Stimulated activated CD8-positive, alpha-beta memory T cell treated with anti-CD3 and anti-CD28 coated beads, Interleukin-7, amount 100 ng/mL, for 1 hour (primary cell): ENCODE results near the gene C20orf204.

Experiments
- DNase-seq, 2 donors: peaks; one replicate each; pipeline ENCODE4 v3.0.0-alpha.2; 2020; ENCODE audit warnings: low read depth in 2 of 2

C20orf204 gene

GRCh38 chr20:64056639-64056888 is 20.6 kb downstream of the C20orf204 start:
- DNase-seq: no peak

GRCh38 chr20:64056889-64057627 is 21.1 kb downstream of the C20orf204 start:
- no peak for DNase-seq

- peak; percentile 50 to 73 for DNase-seq
Observed at GRCh38 chr20:64057628-64058498, 21.9 kb downstream of the C20orf204 start.

- DNase-seq: no peak
Observed at GRCh38 chr20:64058536-64058935, 22.6 kb downstream of the C20orf204 start.

- DNase-seq: no peak
Observed at GRCh38 chr20:64062276-64062595, 26.3 kb downstream of the C20orf204 start.

- DNase-seq: peak; percentile 79 to 88
Observed at GRCh38 chr20:64062596-64063388, 26.8 kb downstream of the C20orf204 start, which contains the start of gene TCEA2. TCEA2 (plus strand) TSS chr20:64063198; CDS start chr20:64063313, 115 bp downstream.

- DNase-seq: no peak
Observed at GRCh38 chr20:64063389-64064144, 27.6 kb downstream of the C20orf204 start.

GRCh38 chr20:64064145-64064698 is 28.2 kb downstream of the C20orf204 start:
- no peak for DNase-seq

GRCh38 chr20:64065062-64065973 is 29.3 kb downstream of the C20orf204 start:
- DNase-seq: no peak

- peak in 1 of 2 donors; percentile 16 for DNase-seq
Observed at GRCh38 chr20:64065974-64066343, 30.0 kb downstream of the C20orf204 start.

GRCh38 chr20:64067005-64067632 is 31.1 kb downstream of the C20orf204 start:
- no peak for DNase-seq

- no peak for DNase-seq
Observed at GRCh38 chr20:64067733-64068307, 31.8 kb downstream of the C20orf204 start.

- DNase-seq: no peak
Observed at GRCh38 chr20:64068386-64069208, 32.6 kb downstream of the C20orf204 start.

- no peak for DNase-seq
Observed at GRCh38 chr20:64069209-64069613, 33.2 kb downstream of the C20orf204 start.

- no peak for DNase-seq
Observed at GRCh38 chr20:64069614-64070243, 33.7 kb downstream of the C20orf204 start.

GRCh38 chr20:64070244-64070993 is 34.4 kb downstream of the C20orf204 start:
- DNase-seq: no peak
